ENCODE data around the gene BANK1. TPM values are rescaled to one million over a fixed set of nuclear protein-coding genes. Genes with fewer than 3 reads are reported as not detected.
A peak's percentile ranks its signal among the peaks of the same experiment; 100 is the strongest.

Gene BANK1
- total and polyA plus RNA-seq, 2 of the 8 experiments (the other 6 are each of a cell fraction or from before 2014, with no cell fraction given) = 0.59 to 0.93 TPM

DNA sequence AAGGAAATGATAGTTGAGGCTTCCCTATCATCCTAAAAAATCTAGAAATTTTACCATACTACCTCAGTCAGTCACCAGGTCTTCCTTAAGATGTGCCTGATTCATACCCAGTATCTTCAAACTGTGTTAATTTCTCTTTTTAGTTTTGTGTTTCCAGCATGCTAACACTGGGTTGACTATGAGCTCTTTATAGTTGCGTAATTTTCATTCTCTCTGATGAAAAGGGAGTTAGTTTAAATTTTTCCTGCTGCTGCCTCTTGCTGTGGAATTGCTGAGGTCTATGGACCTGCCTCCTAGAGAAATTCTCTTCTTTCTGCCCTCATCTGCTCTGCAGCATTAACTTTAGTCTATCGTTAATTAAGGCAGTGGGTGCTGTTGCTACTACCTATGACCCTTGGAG, 66.6 kb downstream of the BANK1 start:
- H4K5ac ChIP-seq (ENCODE audit: insufficient read length, low read depth, low read length) = no peak overlapping the region
- POLR2A ChIA-PET (ENCODE audit: partially characterized antibody) = no interaction called here
- H2AK5ac ChIP-seq (ENCODE audit: low read depth, low read length) = no peak overlapping the region
- TF ChIP-seq JUN (IDR thresholded peaks at IDR 0.05; ENCODE audit: low read depth, low read length) = no peak
- no peak for TF ChIP-seq SAP30 (IDR thresholded peaks at IDR 0.05; ENCODE audit: insufficient read depth, insufficient replicate concordance, low read length)
- TF ChIP-seq CEBPB (IDR thresholded peaks at IDR 0.05; ENCODE audit: low read depth, low read length) = peak; percentile 32; the same call in 1 of the 2 replicates
- H3K4me3 ChIP-seq (ENCODE audit: extremely low read depth in 1 of 4, insufficient read depth in 2 of 4, low read depth in 3 of 4, low read length in 4 of 4) = no peak overlapping the region
- H3K23ac ChIP-seq (ENCODE audit: insufficient read length) = no peak overlapping the region
- no peak overlapping the region for H2BK120ac ChIP-seq (replicated peaks; ENCODE audit: low read depth, low read length)
- H3K18ac ChIP-seq (ENCODE audit: extremely low read depth, low read length) = no peak overlapping the region
- no peak overlapping the region for H3K4ac ChIP-seq (replicated peaks; ENCODE audit: insufficient read length, low read depth, low read length)
- H3K56ac ChIP-seq (replicated peaks; ENCODE audit: insufficient read length, low read depth, low read length) = no peak overlapping the region
- no peaks in the 10 kb centered on the region for H3K23me2 ChIP-seq (ENCODE audit: low read depth, low read length)
- FAIRE-seq (no peak), DNase-seq (ENCODE audit: low read depth in 1 of 2, low spot score in 2 of 2) (no peak)
- no peak overlapping the region for H4K8ac ChIP-seq (ENCODE audit: extremely low read depth, insufficient read depth, low read length)
- no peaks in the 10 kb centered on the region for H3K9me3 ChIP-seq (ENCODE audit: insufficient read depth in 2 of 2, low read depth in 1 of 2, low read length in 1 of 2)
- H2BK20ac ChIP-seq (ENCODE audit: low read length) = no peak overlapping the region
- CTCF ChIA-PET (ENCODE audit: partially characterized antibody) = no interaction called here
- no peaks in the 10 kb centered on the region for H3K79me2 ChIP-seq (ENCODE audit: control insufficient read depth in 1 of 2, insufficient read depth in 2 of 2, low read length in 2 of 2)
- H4K91ac ChIP-seq (replicated peaks; ENCODE audit: insufficient read length, low read length) = no peak overlapping the region
- H2BK15ac ChIP-seq (ENCODE audit: low read length) = no peak overlapping the region
- no peaks in the 10 kb centered on the region for H4K20me1 ChIP-seq (replicated peaks in 1 of 2; ENCODE audit: control insufficient read depth in 1 of 2, insufficient read depth in 2 of 2, low read length in 2 of 2)
- H3K14ac ChIP-seq (ENCODE audit: insufficient read length) = no peak overlapping the region
- H2BK12ac ChIP-seq (ENCODE audit: low read depth, low read length) = no peak overlapping the region
- H3K27me3 ChIP-seq (replicated peaks in 1 of 4; ENCODE audit: control insufficient read depth in 3 of 4, extremely low read depth in 1 of 4, insufficient read depth in 3 of 4, low read length in 3 of 4) = no peaks in the 10 kb centered on the region
- 81% methylated on average over 2 of the region's 2 CpGs; no CpG with 5 or more reads in 1 of the 2 experiments for WGBS, 2 experiments (ENCODE audit: extremely low coverage in 1 of 2, insufficient coverage in 1 of 2, insufficient read length in 1 of 2, insufficient replicate concordance in 2 of 2, low coverage in 1 of 2, low lambda C conversion rate in 2 of 2, missing lambda C conversion rate in 1 of 2)
- no peak overlapping the region for H3K9ac ChIP-seq (replicated peaks in 1 of 4; ENCODE audit: extremely low read depth in 1 of 4, low read depth in 3 of 4, low read length in 3 of 4)
- no peaks in the 10 kb centered on the region for H3K79me1 ChIP-seq (ENCODE audit: low read depth, low read length)
- no peak overlapping the region for H2BK5ac ChIP-seq (ENCODE audit: low read depth, low read length)
- no peak overlapping the region for H2AFZ ChIP-seq (ENCODE audit: low read length)
- H3K4me2 ChIP-seq (ENCODE audit: insufficient read depth in 1 of 2, low read depth in 2 of 2, low read length in 2 of 2) = no peak overlapping the region
- no peaks in the 10 kb centered on the region for H3K4me1 ChIP-seq (replicated peaks in 1 of 4; ENCODE audit: control insufficient read depth in 3 of 4, insufficient read depth in 4 of 4, low read length in 3 of 4)
- H3K27ac ChIP-seq (ENCODE audit: low read depth, low read length) = no peak overlapping the region
- no peaks in the 10 kb centered on the region for H3K36me3 ChIP-seq (ENCODE audit: control insufficient read depth in 2 of 4, insufficient read depth in 4 of 4, low read length in 3 of 4)
